NK-92 (cell line): ENCODE data around the gene ARHGAP15.

Experiments used
- DNase-seq: peaks from one replicate; lab custom pipeline; 2025; ENCODE audit not compliant: unreplicated experiment; lab: John Stamatoyannopoulos, UW

Gene ARHGAP15

GRCh38 chr2:143392358-143392757 lies 263.1 kb downstream of the ARHGAP15 start:
- no peak for DNase-seq

GRCh38 chr2:143394062-143394461 lies 264.8 kb downstream of the ARHGAP15 start:
- no peak for DNase-seq

GRCh38 chr2:143397884-143398614 lies 268.8 kb downstream of the ARHGAP15 start:
- no peak for DNase-seq

- DNase-seq, result no peak
Measured at GRCh38 chr2:143398781-143399180, 269.6 kb downstream of the ARHGAP15 start.

GRCh38 chr2:143399631-143400069 lies 270.4 kb downstream of the ARHGAP15 start:
- no peak for DNase-seq

GRCh38 chr2:143401861-143402260 lies 272.6 kb downstream of the ARHGAP15 start:
- no peak for DNase-seq

GRCh38 chr2:143402451-143402850 lies 273.2 kb downstream of the ARHGAP15 start:
- DNase-seq, result no peak

GRCh38 chr2:143410082-143410897 lies 281.1 kb downstream of the ARHGAP15 start:
- no peak for DNase-seq

GRCh38 chr2:143415571-143415970 lies 286.4 kb downstream of the ARHGAP15 start:
- DNase-seq, result no peak

GRCh38 chr2:143417428-143417827 lies 288.2 kb downstream of the ARHGAP15 start:
- DNase-seq, result no peak

GRCh38 chr2:143420313-143420712 lies 291.1 kb downstream of the ARHGAP15 start:
- no peak for DNase-seq

- DNase-seq, result no peak
Measured at GRCh38 chr2:143422681-143423080, 293.5 kb downstream of the ARHGAP15 start.

- no peak for DNase-seq
Measured at GRCh38 chr2:143425896-143426295, 296.7 kb downstream of the ARHGAP15 start.

- no peak for DNase-seq
Measured at GRCh38 chr2:143426296-143426695, 297.1 kb downstream of the ARHGAP15 start.

- no peak for DNase-seq
Measured at GRCh38 chr2:143428700-143429099, 299.5 kb downstream of the ARHGAP15 start.

- no peak for DNase-seq
Measured at GRCh38 chr2:143429932-143430679, 300.9 kb downstream of the ARHGAP15 start.

- DNase-seq, result no peak
Measured at GRCh38 chr2:143431316-143431715, 302.1 kb downstream of the ARHGAP15 start.

- DNase-seq, result no peak
Measured at GRCh38 chr2:143433251-143433650, 304.0 kb downstream of the ARHGAP15 start.

- DNase-seq, result no peak
Measured at GRCh38 chr2:143433840-143434239, 304.6 kb downstream of the ARHGAP15 start.

GRCh38 chr2:143434445-143434844 lies 305.2 kb downstream of the ARHGAP15 start:
- no peak for DNase-seq

- DNase-seq, result no peak
Measured at GRCh38 chr2:143435131-143435530, 305.9 kb downstream of the ARHGAP15 start.

- no peak for DNase-seq
Measured at GRCh38 chr2:143436951-143437350, 307.7 kb downstream of the ARHGAP15 start.
